Measurements from ENCODE around the gene RELN.

RELN gene

DNA sequence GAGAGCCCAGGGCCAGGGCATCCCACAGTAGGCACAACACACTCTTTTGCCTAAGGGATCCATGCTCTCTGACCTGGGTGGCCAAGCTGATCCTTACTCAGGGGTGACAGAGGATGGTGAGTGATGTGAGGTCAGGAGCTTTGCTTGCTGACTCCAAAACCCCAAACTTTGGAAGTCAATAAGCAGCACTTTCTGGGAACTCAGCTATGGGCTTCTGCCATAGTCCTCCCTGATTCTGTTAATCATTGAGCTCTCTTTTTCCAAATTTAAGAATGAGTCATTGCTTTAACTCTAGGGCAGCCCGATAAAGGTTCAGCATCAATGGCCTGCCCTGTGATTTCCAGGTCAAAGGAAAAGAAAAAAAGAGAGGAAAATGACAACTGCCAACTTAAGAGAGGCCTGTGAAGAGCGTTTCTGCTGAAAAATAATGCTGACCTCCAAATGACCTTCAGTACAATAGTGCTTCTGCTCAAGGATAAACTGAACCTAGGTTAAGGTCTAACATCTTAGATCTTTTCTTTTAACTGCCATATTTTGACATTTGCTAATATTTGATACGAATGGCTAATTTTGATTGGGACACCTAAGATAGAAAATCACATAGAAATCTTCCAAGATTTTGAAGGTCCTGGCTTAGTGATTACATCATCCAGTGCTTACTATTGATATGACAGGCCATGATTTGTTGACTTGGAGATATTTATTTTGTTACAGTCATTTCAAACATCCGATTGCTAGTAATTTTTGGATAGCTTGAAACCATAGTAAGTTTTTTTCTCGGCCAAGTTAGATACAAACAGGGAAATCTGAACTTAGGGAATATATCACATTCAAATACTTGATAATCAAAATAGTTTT, 20.8 kb upstream of the RELN start:
- POLR2A ChIA-PET, result no interaction called here
- no peaks in the 10 kb centered on the region for H3K36me3 ChIP-seq (ENCODE audit: control insufficient read depth in 4 of 4, insufficient read depth in 4 of 4, low read length in 3 of 4)
- CTCF ChIA-PET, result no interaction called here
- H3K4me3 ChIP-seq (ENCODE audit: control insufficient read depth in 1 of 7, extremely low read depth in 1 of 7, insufficient read depth in 4 of 7, low read depth in 2 of 7, low read length in 6 of 7), result no peak overlapping the region
- no peak overlapping the region for H3K27ac ChIP-seq (ENCODE audit: insufficient read depth in 1 of 2, low read depth in 1 of 2, low read length in 2 of 2, poor library complexity in 1 of 2, severe bottlenecking in 2 of 2)
- DNase-seq, result no peak
- H3K9me3 ChIP-seq (ENCODE audit: control extremely low read depth in 1 of 5, control insufficient read depth in 4 of 5, insufficient read depth in 2 of 5, low read depth in 1 of 5, low read length in 4 of 5), result no peaks in the 10 kb centered on the region
- 87% methylated on average over 2 of the region's 5 CpGs for WGBS (ENCODE audit: insufficient coverage)
- peaks cover 0 to 4% (median 0%) of the 10 kb centered on the region in 5 experiments for H3K27me3 ChIP-seq (replicated peaks in 2 of 5; ENCODE audit: control insufficient read depth in 4 of 5, insufficient read depth in 5 of 5, low read length in 4 of 5)
- H3K4me1 ChIP-seq (ENCODE audit: control extremely low read depth in 1 of 4, control insufficient read depth in 4 of 4, insufficient read depth in 4 of 4, low read length in 3 of 4), result no peaks in the 10 kb centered on the region

DNA sequence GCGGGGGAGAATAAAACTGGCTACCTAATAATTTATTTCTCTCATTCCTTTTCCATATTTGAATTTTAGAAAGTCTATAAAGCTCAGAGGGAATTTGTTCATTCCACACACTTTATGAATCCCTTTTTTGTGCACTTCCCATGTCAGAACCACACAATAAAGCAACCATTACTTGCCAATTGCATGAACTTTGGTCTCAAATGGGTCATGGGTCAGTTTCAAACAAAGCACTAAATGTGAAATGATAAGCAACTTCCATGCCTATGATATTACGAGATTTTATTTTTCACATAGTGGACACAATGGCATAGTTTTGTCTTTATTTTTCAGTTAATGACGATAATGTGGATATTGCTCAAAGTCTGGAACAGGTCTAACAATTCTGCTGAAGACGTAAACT, 18.6 kb upstream of the RELN start:
- POLR2A ChIA-PET, result no interaction called here
- DNase-seq, result no peak
- no peak overlapping the region for H3K4me3 ChIP-seq (ENCODE audit: control insufficient read depth in 1 of 7, extremely low read depth in 1 of 7, insufficient read depth in 4 of 7, low read depth in 2 of 7, low read length in 6 of 7)
- H3K36me3 ChIP-seq (ENCODE audit: control insufficient read depth in 4 of 4, insufficient read depth in 4 of 4, low read length in 3 of 4), result no peaks in the 10 kb centered on the region
- no peaks in the 10 kb centered on the region for H3K4me1 ChIP-seq (ENCODE audit: control extremely low read depth in 1 of 4, control insufficient read depth in 4 of 4, insufficient read depth in 4 of 4, low read length in 3 of 4)
- 100% methylated on average over 1 of the region's 4 CpGs for WGBS (ENCODE audit: insufficient coverage)
- H3K27me3 ChIP-seq (replicated peaks in 2 of 5; ENCODE audit: control insufficient read depth in 4 of 5, insufficient read depth in 5 of 5, low read length in 4 of 5), result peaks cover 0 to 4% (median 0%) of the 10 kb centered on the region in 5 experiments
- H3K27ac ChIP-seq (ENCODE audit: insufficient read depth in 1 of 2, low read depth in 1 of 2, low read length in 2 of 2, poor library complexity in 1 of 2, severe bottlenecking in 2 of 2), result no peak overlapping the region
- no peaks in the 10 kb centered on the region for H3K9me3 ChIP-seq (ENCODE audit: control extremely low read depth in 1 of 5, control insufficient read depth in 4 of 5, insufficient read depth in 2 of 5, low read depth in 1 of 5, low read length in 4 of 5)
- CTCF ChIA-PET, result no interaction called here

DNA sequence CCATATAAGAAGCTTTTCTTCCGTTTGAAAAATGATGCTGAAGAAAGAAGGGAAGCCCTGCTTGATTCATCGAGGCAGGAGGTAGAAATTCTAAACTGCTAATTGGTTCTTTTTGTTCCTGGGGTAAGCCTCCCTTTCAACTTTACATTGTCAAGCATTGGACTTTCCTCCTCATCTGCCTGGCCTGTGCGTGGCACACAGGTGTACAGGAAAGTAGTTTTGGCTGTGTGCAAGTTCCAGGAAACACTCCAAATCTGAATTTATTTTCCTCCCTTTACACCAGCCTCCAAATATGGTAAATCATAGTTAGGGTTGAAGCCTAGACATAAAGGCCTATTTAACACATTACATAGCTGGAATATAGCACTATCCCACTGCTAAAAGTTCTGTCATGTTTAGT, 18.2 kb upstream of the RELN start:
- H3K36me3 ChIP-seq (ENCODE audit: control insufficient read depth in 4 of 4, insufficient read depth in 4 of 4, low read length in 3 of 4), result no peaks in the 10 kb centered on the region
- no peak overlapping the region for H3K4me3 ChIP-seq (ENCODE audit: control insufficient read depth in 1 of 7, extremely low read depth in 1 of 7, insufficient read depth in 4 of 7, low read depth in 2 of 7, low read length in 6 of 7)
- H3K27ac ChIP-seq (ENCODE audit: insufficient read depth in 1 of 2, low read depth in 1 of 2, low read length in 2 of 2, poor library complexity in 1 of 2, severe bottlenecking in 2 of 2), result no peak overlapping the region
- H3K27me3 ChIP-seq (replicated peaks in 2 of 5; ENCODE audit: control insufficient read depth in 4 of 5, insufficient read depth in 5 of 5, low read length in 4 of 5), result peaks cover 0 to 4% (median 0%) of the 10 kb centered on the region in 5 experiments
- 92% methylated on average over 2 of the region's 3 CpGs for WGBS (ENCODE audit: insufficient coverage)
- CTCF ChIA-PET, result no interaction called here
- POLR2A ChIA-PET, result no interaction called here
- DNase-seq, result no peak
- H3K9me3 ChIP-seq (ENCODE audit: control extremely low read depth in 1 of 5, control insufficient read depth in 4 of 5, insufficient read depth in 2 of 5, low read depth in 1 of 5, low read length in 4 of 5), result no peaks in the 10 kb centered on the region
- no peaks in the 10 kb centered on the region for H3K4me1 ChIP-seq (ENCODE audit: control extremely low read depth in 1 of 4, control insufficient read depth in 4 of 4, insufficient read depth in 4 of 4, low read length in 3 of 4)

DNA sequence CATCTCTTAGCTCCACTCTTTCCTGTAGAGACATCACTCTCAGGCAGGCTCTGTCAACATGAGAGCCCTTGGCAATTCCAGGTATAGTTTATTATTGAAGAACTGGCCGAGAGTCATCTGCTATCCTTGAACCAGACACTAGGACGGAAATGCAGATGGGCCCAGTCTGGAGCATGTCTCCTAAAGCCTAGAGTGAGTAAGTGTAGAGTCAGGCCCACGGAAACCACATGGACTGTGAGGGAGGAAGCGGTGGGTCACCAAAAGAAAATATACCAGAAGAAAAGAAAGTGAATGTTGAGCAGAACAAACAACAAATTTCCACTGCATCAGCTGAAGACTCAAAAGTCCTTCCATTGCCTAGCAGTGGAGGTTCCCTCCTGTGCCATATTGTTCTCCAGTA, 15.7 kb upstream of the RELN start:
- POLR2A ChIA-PET, result no interaction called here

DNA sequence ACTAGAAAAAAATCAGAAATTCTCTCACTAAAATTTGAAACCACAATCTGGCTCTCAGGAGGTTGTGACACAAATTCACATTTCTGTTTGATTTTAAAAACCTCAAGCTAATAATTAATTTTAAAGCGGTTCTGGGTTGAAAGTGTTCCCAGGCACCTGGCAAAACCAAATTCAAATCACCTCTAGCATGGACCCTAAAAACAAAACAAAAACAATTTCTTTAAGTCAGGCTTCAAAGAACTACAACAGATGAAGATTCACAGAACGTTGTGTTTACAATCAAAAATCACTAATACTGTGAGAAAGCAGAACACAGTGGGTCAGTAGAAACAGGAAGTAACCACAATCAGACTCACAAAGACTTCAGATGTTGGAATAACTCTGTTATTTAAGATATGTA, 7.2 kb upstream of the RELN start:
- no peaks in the 10 kb centered on the region for H3K4me1 ChIP-seq (ENCODE audit: control extremely low read depth in 1 of 4, control insufficient read depth in 4 of 4, insufficient read depth in 4 of 4, low read length in 3 of 4)
- no peaks in the 10 kb centered on the region for H3K36me3 ChIP-seq (ENCODE audit: control insufficient read depth in 4 of 4, insufficient read depth in 4 of 4, low read length in 3 of 4)
- POLR2A ChIA-PET, result no interaction called here
- DNase-seq, result no peak
- peaks cover 2 to 23% (median 20%) of the 10 kb centered on the region in 5 experiments for H3K27me3 ChIP-seq (replicated peaks in 2 of 5; ENCODE audit: control insufficient read depth in 4 of 5, insufficient read depth in 5 of 5, low read length in 4 of 5)
- WGBS (ENCODE audit: insufficient coverage), result no CpG with 5 or more reads among the region's 2 CpGs
- CTCF ChIA-PET, result no interaction called here
- no peaks in the 10 kb centered on the region for H3K9me3 ChIP-seq (ENCODE audit: control extremely low read depth in 1 of 5, control insufficient read depth in 4 of 5, insufficient read depth in 2 of 5, low read depth in 1 of 5, low read length in 4 of 5)
- H3K27ac ChIP-seq (ENCODE audit: insufficient read depth in 1 of 2, low read depth in 1 of 2, low read length in 2 of 2, poor library complexity in 1 of 2, severe bottlenecking in 2 of 2), result peak overlapping the region in 1 of 2 experiments; percentile 31
- H3K4me3 ChIP-seq (ENCODE audit: control insufficient read depth in 1 of 7, extremely low read depth in 1 of 7, insufficient read depth in 4 of 7, low read depth in 2 of 7, low read length in 6 of 7), result no peak overlapping the region

More for the DNA sequence above, 15.7 kb upstream of the RELN start:
- H3K9me3 ChIP-seq (ENCODE audit: control extremely low read depth in 1 of 5, control insufficient read depth in 4 of 5, insufficient read depth in 2 of 5, low read depth in 1 of 5, low read length in 4 of 5), result no peaks in the 10 kb centered on the region
- no peaks in the 10 kb centered on the region for H3K4me1 ChIP-seq (ENCODE audit: control extremely low read depth in 1 of 4, control insufficient read depth in 4 of 4, insufficient read depth in 4 of 4, low read length in 3 of 4)
- peaks cover 0 to 4% (median 2%) of the 10 kb centered on the region in 5 experiments for H3K27me3 ChIP-seq (replicated peaks in 2 of 5; ENCODE audit: control insufficient read depth in 4 of 5, insufficient read depth in 5 of 5, low read length in 4 of 5)
- H3K36me3 ChIP-seq (ENCODE audit: control insufficient read depth in 4 of 4, insufficient read depth in 4 of 4, low read length in 3 of 4), result no peaks in the 10 kb centered on the region
- H3K27ac ChIP-seq (ENCODE audit: insufficient read depth in 1 of 2, low read depth in 1 of 2, low read length in 2 of 2, poor library complexity in 1 of 2, severe bottlenecking in 2 of 2), result no peak overlapping the region
- WGBS (ENCODE audit: insufficient coverage), result 94% methylated on average over 4 of the region's 4 CpGs
- CTCF ChIA-PET, result no interaction called here
- no peak overlapping the region for H3K4me3 ChIP-seq (ENCODE audit: control insufficient read depth in 1 of 7, extremely low read depth in 1 of 7, insufficient read depth in 4 of 7, low read depth in 2 of 7, low read length in 6 of 7)
- no peak for DNase-seq

DNA sequence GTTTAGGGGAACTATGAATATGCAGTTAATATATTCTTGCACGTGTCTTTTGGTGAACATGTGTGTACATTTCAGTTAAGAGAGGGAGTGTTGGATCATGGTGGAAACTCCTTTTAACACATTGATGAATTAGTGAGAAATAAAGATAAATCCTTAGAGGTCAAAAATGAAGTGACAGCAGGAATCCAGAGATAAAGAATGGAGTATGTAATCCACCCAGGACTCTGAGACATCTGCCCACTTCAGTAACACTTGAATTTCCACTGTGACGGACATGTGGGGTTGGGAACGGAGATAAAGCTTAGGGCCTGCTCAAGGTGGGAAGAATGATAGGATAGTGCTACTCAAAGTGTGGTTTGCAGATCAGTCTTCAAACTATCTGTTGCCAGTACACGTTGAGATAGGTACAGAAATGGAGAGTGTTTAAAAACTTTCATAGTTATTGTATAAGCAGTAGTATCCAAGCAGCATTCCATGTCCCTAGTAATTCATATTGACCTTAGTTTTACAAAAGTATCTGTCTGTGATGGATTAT, 6.6 kb upstream of the RELN start:
- peak in 1 of 3 donors; percentile 29 for DNase-seq
- no peaks in the 10 kb centered on the region for H3K36me3 ChIP-seq (ENCODE audit: control insufficient read depth in 4 of 4, insufficient read depth in 4 of 4, low read length in 3 of 4)
- ChIA-PET CTCF (no interaction called here), POLR2A (no interaction called here)
- no peak overlapping the region for H3K4me3 ChIP-seq (ENCODE audit: control insufficient read depth in 1 of 7, extremely low read depth in 1 of 7, insufficient read depth in 4 of 7, low read depth in 2 of 7, low read length in 6 of 7)
- 81% methylated on average over 2 of the region's 4 CpGs for WGBS (ENCODE audit: insufficient coverage)
- H3K27ac ChIP-seq (ENCODE audit: insufficient read depth in 1 of 2, low read depth in 1 of 2, low read length in 2 of 2, poor library complexity in 1 of 2, severe bottlenecking in 2 of 2), result peak overlapping the region in 1 of 2 experiments; percentile 31
- no peaks in the 10 kb centered on the region for H3K9me3 ChIP-seq (ENCODE audit: control extremely low read depth in 1 of 5, control insufficient read depth in 4 of 5, insufficient read depth in 2 of 5, low read depth in 1 of 5, low read length in 4 of 5)
- H3K27me3 ChIP-seq (replicated peaks in 2 of 5; ENCODE audit: control insufficient read depth in 4 of 5, insufficient read depth in 5 of 5, low read length in 4 of 5), result peaks cover 3 to 28% (median 23%) of the 10 kb centered on the region in 5 experiments
- no peaks in the 10 kb centered on the region for H3K4me1 ChIP-seq (ENCODE audit: control extremely low read depth in 1 of 4, control insufficient read depth in 4 of 4, insufficient read depth in 4 of 4, low read length in 3 of 4)

DNA sequence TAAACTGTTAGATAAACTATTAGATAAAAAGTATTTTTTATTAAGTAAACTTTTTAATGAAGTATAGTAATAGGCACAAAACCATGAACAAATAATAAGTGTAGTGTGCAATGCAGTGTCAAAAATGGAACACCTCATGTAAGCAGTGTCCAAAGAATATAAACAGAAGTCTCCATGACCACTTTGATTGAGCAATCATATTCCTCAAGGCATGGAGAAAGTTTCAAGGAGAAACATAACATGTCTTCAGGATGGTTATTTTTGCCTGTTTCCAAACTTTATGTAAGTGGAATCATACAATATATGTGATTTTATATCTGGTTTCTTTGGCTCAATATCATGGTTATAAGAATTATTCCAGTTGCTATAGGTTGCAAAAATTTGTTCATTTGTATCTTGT, 6.1 kb upstream of the RELN start:
- no peak overlapping the region for H3K27ac ChIP-seq (ENCODE audit: insufficient read depth in 1 of 2, low read depth in 1 of 2, low read length in 2 of 2, poor library complexity in 1 of 2, severe bottlenecking in 2 of 2)
- ChIA-PET CTCF (no interaction called here), POLR2A (no interaction called here)
- peaks cover 0 to under 1% (median 0%) of the 10 kb centered on the region in 4 experiments for H3K4me1 ChIP-seq (ENCODE audit: control extremely low read depth in 1 of 4, control insufficient read depth in 4 of 4, insufficient read depth in 4 of 4, low read length in 3 of 4)
- no peak overlapping the region for H3K4me3 ChIP-seq (ENCODE audit: control insufficient read depth in 1 of 7, extremely low read depth in 1 of 7, insufficient read depth in 4 of 7, low read depth in 2 of 7, low read length in 6 of 7)
- no peak for DNase-seq
- H3K36me3 ChIP-seq (ENCODE audit: control insufficient read depth in 4 of 4, insufficient read depth in 4 of 4, low read length in 3 of 4), result no peaks in the 10 kb centered on the region
- H3K9me3 ChIP-seq (ENCODE audit: control extremely low read depth in 1 of 5, control insufficient read depth in 4 of 5, insufficient read depth in 2 of 5, low read depth in 1 of 5, low read length in 4 of 5), result no peaks in the 10 kb centered on the region
- H3K27me3 ChIP-seq (replicated peaks in 2 of 5; ENCODE audit: control insufficient read depth in 4 of 5, insufficient read depth in 5 of 5, low read length in 4 of 5), result peaks cover 4 to 34% (median 27%) of the 10 kb centered on the region in 5 experiments
